ENCODE results near the gene MFAP2. TPM values are rescaled to one million over a fixed set of nuclear protein-coding genes. Genes with fewer than 3 reads are reported as not detected.
"Not testable (repeated sequence)": the region's sequence is repeated elsewhere in the genome, so short reads cannot be mapped to it uniquely, and the experiment has no call there.

The MFAP2 gene
- total RNA-seq, 1 experiment from 2014 or later: 141 TPM

DNA sequence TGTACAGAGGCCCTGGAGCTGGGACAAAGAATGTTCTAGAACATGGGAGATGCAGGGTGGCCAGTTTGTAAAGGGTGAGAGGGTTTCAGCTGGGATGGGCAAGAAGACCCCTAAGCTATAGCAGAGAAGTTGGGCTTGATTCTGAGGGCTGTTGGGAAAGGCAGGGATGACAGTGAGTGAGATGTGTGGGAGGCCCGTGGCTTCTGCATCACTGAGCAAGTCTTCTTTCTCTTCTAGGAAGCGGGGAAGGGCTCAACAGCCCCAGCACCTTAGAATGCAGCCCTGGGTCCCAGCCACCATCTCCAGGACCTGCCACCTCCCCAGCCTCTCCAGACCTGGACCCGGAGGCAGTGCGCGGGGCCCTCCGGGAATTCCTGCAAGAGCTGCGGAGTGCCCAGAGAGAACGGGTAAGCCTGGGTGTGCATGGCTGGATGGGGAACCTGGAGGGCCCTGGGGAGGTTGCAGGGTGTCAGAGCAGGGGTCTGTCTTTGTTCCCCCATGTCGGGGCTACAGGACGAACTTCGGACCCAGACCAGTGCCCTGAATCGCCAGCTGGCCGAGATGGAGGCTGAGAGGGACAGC is 14.8 kb downstream of the MFAP2 start:
- TF ChIP-seq, protein P1, sequence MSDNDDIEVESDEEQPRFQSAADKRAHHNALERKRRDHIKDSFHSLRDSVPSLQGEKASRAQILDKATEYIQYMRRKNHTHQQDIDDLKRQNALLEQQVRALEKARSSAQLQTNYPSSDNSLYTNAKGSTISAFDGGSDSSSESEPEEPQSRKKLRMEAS (CRISPR knock-in tag; IDR thresholded peaks at IDR 0.05): no peak
- TF ChIP-seq CBFB (CRISPR knock-in tag; IDR thresholded peaks at IDR 0.05; ENCODE audit: low read depth): no peak
- TF ChIP-seq, protein P2, sequence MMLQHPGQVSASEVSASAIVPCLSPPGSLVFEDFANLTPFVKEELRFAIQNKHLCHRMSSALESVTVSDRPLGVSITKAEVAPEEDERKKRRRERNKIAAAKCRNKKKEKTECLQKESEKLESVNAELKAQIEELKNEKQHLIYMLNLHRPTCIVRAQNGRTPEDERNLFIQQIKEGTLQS (CRISPR knock-in tag; conservative IDR thresholded peaks at IDR 0.05): no peak
- TF ChIP-seq JAZF1 (CRISPR knock-in tag; IDR thresholded peaks at IDR 0.05): no peak
- TF ChIP-seq, protein P3, sequence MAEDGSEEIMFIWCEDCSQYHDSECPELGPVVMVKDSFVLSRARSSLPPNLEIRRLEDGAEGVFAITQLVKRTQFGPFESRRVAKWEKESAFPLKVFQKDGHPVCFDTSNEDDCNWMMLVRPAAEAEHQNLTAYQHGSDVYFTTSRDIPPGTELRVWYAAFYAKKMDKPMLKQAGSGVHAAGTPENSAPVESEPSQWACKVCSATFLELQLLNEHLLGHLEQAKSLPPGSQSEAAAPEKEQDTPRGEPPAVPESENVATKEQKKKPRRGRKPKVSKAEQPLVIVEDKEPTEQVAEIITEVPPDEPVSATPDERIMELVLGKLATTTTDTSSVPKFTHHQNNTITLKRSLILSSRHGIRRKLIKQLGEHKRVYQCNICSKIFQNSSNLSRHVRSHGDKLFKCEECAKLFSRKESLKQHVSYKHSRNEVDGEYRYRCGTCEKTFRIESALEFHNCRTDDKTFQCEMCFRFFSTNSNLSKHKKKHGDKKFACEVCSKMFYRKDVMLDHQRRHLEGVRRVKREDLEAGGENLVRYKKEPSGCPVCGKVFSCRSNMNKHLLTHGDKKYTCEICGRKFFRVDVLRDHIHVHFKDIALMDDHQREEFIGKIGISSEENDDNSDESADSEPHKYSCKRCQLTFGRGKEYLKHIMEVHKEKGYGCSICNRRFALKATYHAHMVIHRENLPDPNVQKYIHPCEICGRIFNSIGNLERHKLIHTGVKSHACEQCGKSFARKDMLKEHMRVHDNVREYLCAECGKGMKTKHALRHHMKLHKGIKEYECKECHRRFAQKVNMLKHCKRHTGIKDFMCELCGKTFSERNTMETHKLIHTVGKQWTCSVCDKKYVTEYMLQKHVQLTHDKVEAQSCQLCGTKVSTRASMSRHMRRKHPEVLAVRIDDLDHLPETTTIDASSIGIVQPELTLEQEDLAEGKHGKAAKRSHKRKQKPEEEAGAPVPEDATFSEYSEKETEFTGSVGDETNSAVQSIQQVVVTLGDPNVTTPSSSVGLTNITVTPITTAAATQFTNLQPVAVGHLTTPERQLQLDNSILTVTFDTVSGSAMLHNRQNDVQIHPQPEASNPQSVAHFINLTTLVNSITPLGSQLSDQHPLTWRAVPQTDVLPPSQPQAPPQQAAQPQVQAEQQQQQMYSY (CRISPR knock-in tag; IDR thresholded peaks at IDR 0.05): no peak
- TF ChIP-seq CREM (CRISPR knock-in tag; IDR thresholded peaks at IDR 0.05): no peak
- no peak for TF ChIP-seq ZNF416 (CRISPR knock-in tag; IDR thresholded peaks at IDR 0.05)
- no peak for TF ChIP-seq MYBL2 (CRISPR knock-in tag; IDR thresholded peaks at IDR 0.05)
- TF ChIP-seq, protein P4, sequence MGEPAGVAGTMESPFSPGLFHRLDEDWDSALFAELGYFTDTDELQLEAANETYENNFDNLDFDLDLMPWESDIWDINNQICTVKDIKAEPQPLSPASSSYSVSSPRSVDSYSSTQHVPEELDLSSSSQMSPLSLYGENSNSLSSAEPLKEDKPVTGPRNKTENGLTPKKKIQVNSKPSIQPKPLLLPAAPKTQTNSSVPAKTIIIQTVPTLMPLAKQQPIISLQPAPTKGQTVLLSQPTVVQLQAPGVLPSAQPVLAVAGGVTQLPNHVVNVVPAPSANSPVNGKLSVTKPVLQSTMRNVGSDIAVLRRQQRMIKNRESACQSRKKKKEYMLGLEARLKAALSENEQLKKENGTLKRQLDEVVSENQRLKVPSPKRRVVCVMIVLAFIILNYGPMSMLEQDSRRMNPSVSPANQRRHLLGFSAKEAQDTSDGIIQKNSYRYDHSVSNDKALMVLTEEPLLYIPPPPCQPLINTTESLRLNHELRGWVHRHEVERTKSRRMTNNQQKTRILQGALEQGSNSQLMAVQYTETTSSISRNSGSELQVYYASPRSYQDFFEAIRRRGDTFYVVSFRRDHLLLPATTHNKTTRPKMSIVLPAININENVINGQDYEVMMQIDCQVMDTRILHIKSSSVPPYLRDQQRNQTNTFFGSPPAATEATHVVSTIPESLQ (CRISPR knock-in tag; IDR thresholded peaks at IDR 0.05): no peak
- no peak for TF ChIP-seq FOXJ3 (CRISPR knock-in tag; IDR thresholded peaks at IDR 0.05; ENCODE audit: borderline replicate concordance)
- ChIA-PET POLR2A (no interaction called here), CTCF (interaction anchor here (1.6 to 2.5 kb wide), 2 partner anchors 21 to 34 kb away, joined by 5 to 14 read pairs; no protein-coding TSS in a partner anchor)
- Mint-ChIP-seq H3K27me3 (ENCODE audit: low read depth) (no peaks in the 10 kb centered on the region), H3K27ac (no peak overlapping the region), H3K9me3 (no peaks in the 10 kb centered on the region), H3K36me3 (peaks cover 22% of the 10 kb centered on the region), H3K4me1 (peaks cover under 1% of the 10 kb centered on the region), H3K4me3 (no peak overlapping the region)
- DNase-seq (ENCODE audit: low spot score) (no peak), ATAC-seq (no peak)

DNA sequence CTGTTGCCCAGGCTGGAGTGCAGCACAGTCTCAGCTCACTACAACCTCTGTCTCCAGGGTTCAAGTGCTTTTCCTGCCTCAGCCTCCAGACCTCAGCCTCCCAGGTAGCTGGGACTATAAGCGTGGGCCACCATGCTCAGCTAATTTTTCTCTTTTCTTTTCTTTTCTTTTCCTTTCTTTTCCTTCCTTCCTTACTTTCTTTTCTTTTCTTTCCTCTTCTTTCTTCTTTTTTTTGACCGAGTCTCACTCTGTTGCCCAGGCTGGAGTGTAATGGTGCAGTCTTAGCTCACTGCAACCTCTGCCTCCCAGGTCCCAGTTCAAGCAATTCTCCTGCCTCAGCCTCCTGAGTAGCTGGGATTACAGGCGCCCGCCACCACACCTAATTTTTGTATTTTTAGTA is 16.3 kb downstream of the MFAP2 start:
- H3K4me3 Mint-ChIP-seq; POLR2A ChIA-PET; DNase-seq (ENCODE audit: low spot score); ATAC-seq; H3K27ac Mint-ChIP-seq; H3K27me3 Mint-ChIP-seq (ENCODE audit: low read depth); H3K4me1 Mint-ChIP-seq; H3K9me3 Mint-ChIP-seq: not testable (repeated sequence)
- H3K36me3 Mint-ChIP-seq: peaks cover 24% of the 10 kb centered on the region
- CTCF ChIA-PET: interaction anchor here (0.7 to 5.8 kb wide), 4 partner anchors 14 to 46 kb away, joined by 3 to 50 read pairs (median 3); no protein-coding TSS in a partner anchor

DNA sequence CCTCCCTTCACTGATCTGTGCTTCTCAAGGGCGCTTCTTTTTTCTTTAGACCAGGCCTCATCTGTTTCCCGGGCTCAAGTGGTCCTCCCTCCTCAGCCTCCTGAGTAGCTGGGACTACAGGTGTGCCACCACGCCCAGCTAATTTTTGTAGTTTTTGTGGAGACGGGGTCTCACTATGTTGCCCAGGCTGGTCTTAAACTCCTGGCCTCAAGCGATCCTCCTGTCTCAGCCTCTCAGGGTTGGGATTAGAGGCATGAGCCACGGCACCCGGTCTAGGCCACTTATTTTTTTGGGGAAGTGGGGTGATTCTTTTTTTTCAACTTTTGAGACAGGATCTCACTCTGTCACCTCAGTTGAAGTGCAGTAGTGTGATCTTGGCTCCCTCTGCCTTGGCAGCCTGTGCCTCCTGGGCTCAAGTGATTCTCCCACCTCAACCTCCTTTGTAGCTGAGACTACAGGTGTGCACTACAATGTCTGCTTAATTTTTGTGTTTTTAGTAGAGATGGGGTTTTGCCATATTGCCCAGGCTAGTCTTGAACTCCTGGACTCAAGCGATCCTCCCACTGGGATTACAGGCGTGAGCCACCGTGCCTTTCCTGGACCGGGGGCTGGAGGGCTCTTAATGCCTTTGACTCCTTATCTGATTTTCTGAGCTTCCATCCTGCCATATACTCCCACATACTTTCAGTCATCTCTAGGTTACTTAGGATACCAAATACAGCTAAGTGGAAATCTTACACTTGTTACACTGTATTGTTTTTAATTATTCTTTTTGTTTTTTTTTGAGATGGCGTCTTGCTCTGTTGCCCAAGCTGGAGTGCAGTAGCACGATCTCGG is 18.9 kb downstream of the MFAP2 start:
- H3K36me3 Mint-ChIP-seq: peaks cover 32% of the 10 kb centered on the region
- peak; percentile 89 for TF ChIP-seq ZNF121 (CRISPR knock-in tag; IDR thresholded peaks at IDR 0.05)
- TF ChIP-seq, protein P5, sequence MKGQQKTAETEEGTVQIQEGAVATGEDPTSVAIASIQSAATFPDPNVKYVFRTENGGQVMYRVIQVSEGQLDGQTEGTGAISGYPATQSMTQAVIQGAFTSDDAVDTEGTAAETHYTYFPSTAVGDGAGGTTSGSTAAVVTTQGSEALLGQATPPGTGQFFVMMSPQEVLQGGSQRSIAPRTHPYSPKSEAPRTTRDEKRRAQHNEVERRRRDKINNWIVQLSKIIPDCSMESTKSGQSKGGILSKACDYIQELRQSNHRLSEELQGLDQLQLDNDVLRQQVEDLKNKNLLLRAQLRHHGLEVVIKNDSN (CRISPR knock-in tag; IDR thresholded peaks at IDR 0.05): no peak
- no peak for ATAC-seq

More for the DNA sequence above, 18.9 kb downstream of the MFAP2 start:
- DNase-seq (ENCODE audit: low spot score): no peak
- Mint-ChIP-seq H3K27ac (no peak overlapping the region; the same call in 1 of the 2 replicates), H3K9me3 (no peaks in the 10 kb centered on the region), H3K4me3 (peak overlapping the region; percentile 38), H3K27me3 (ENCODE audit: low read depth) (no peaks in the 10 kb centered on the region), H3K4me1 (peaks cover 4% of the 10 kb centered on the region)
- CTCF ChIA-PET: interaction anchor here (0.6 to 5.8 kb wide), 33 partner anchors 10 to 859 kb away, joined by 3 to 50 read pairs (median 6); partner anchors contain the start of genes ATP13A2, CROCC, MFAP2 and NBPF1
- POLR2A ChIA-PET: interaction anchor here (0.6 to 1.3 kb wide), 4 partner anchors 14 to 1117 kb away, joined by 3 to 4 read pairs (median 3); partner anchors contain the start of gene CROCC
